ENCODE measurements around the gene RAB11FIP3. TPM values are rescaled to one million over a fixed set of nuclear protein-coding genes. Genes with fewer than 3 reads are reported as not detected.

The RAB11FIP3 gene
- polyA plus RNA-seq, 1 of the 3 experiments (the other 2 are of a cell fraction), result 24.8 TPM

- no peak for TF ChIP-seq USF2 (IDR thresholded peaks at IDR 0.05; ENCODE audit: borderline replicate concordance, low read depth, low read length)
Observed at GRCh38 chr16:567373-568256, 142.2 kb downstream of the RAB11FIP3 start (continued).

- no peaks in the 10 kb centered on the region for H3K9me3 ChIP-seq
- H4K20me1 ChIP-seq (ENCODE audit: insufficient read depth), result no peaks in the 10 kb centered on the region
- H3K27me3 ChIP-seq (ENCODE audit: insufficient read depth), result no peaks in the 10 kb centered on the region
- WGBS (ENCODE audit: low lambda C conversion rate), result 89% methylated on average over 9 of the region's 11 CpGs
- ChIA-PET POLR2A (interaction anchor here (1.2 kb wide), 1 partner anchor 20 kb away, joined by 3 read pairs; no protein-coding TSS in a partner anchor), CTCF (interaction anchor here (1.0 to 2.0 kb wide), 2 partner anchors 25 to 42 kb away, joined by 3 to 5 read pairs; no protein-coding TSS in a partner anchor)
- no peak for DNase-seq
- peaks cover 17% of the 10 kb centered on the region for H3K79me2 ChIP-seq (ENCODE audit: insufficient read depth)
- H3K9me2 ChIP-seq, result no peaks in the 10 kb centered on the region
- H3K4me1 ChIP-seq (ENCODE audit: control insufficient read depth in 1 of 2, insufficient read depth in 2 of 2, low read depth in 1 of 2, low read length in 1 of 2), result peaks cover 11 to 62% of the 10 kb centered on the region in 2 experiments; a peak in 2 of 4 replicates
- peak overlapping the region; percentile 92 for H3K4me2 ChIP-seq
- H3K9ac ChIP-seq, result peak overlapping the region; percentile 81; the same call in 1 of the 2 replicates
- peaks cover 0 to 4% of the 10 kb centered on the region in 2 experiments for H3K36me3 ChIP-seq (replicated peaks in 1 of 2; ENCODE audit: control insufficient read depth in 1 of 2, insufficient read depth in 2 of 2, low read length in 1 of 2)
- H3F3A ChIP-seq (replicated peaks; ENCODE audit: insufficient read depth), result no peaks in the 10 kb centered on the region
- peak overlapping the region in 1 of 2 experiments; percentile 90; a peak in 2 of 4 replicates for H3K27ac ChIP-seq (ENCODE audit: low read depth in 2 of 2, low read length in 1 of 2)
- peak overlapping the region; percentile 81; the same call in 1 of the 2 replicates for H2AFZ ChIP-seq (ENCODE audit: low read depth)
- TF ChIP-seq ELF1 (IDR thresholded peaks at IDR 0.05) (no peak), REST (IDR thresholded peaks at IDR 0.05; ENCODE audit: low read depth, low read length) (no peak), NRF1 (IDR thresholded peaks at IDR 0.05; ENCODE audit: low read depth, low read length) (no peak)
- H3K4me3 ChIP-seq (ENCODE audit: low read depth in 2 of 2, low read length in 1 of 2), result peak overlapping the region; percentile 62 to 93; a peak in 3 of 4 replicates
Observed at GRCh38 chr16:568401-569258, 143.2 kb downstream of the RAB11FIP3 start.
